Neural progenitor cell (in vitro differentiated cells): ENCODE results near the gene VARS1.

Experiments
- CTCF ChIP-seq: fragments of 200-600 bp; sonication (generic); IDR thresholded peaks from 2 replicates; pipeline ENCODE4 v1.5.1; 2017; ENCODE audit warnings: antibody characterized with exemption, mild to moderate bottlenecking
- EZH2phosphoT487 ChIP-seq: fragments of 200-600 bp; sonication (generic); IDR thresholded peaks from 2 replicates; pipeline ENCODE4 v1.6.1; 2017; ENCODE audit warnings: antibody characterized with exemption

DNA sequence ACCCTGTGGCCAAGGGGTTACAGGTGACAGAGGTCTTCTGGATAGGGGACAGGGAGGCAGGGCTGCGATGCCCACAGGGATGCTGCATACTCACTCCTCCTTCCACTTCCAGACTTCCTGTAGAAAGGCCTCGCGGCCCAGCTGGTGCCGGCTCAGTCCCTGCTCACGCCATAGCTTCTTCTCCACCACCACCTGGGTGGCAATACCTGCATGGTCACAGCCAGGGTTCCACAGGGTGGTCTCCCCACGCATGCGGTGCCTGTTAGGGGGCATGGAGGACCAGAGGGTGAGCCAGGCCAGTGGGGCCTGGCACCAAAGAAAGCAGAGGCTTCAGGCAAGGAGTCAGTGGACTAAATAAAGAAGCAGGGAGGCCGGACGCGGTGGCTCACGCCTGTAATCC is 10.1 kb downstream of the VARS1 start:
- TF ChIP-seq CTCF (no peak), EZH2phosphoT487 (no peak)
